Activated CD4-positive, CD25-positive, alpha-beta regulatory T cell treated with anti-CD3 and anti-CD28 coated beads, Interleukin-2, amount 50 U/mL, for 16 hours (primary cell): ENCODE data around the gene ZDHHC4.
A peak's percentile ranks its signal among the peaks of the same experiment; 100 is the strongest.
"Not testable (repeated sequence)": the region's sequence is repeated elsewhere in the genome, so short reads cannot be mapped to it uniquely, and the experiment has no call there.

Experiments
- DNase-seq: peaks from one replicate; pipeline ENCODE4 v3.0.0-alpha.2; 2020; ENCODE audit warnings: low read depth, low spot score

The ZDHHC4 gene

GRCh38 chr7:6634971-6635370 is 57.7 kb downstream of the ZDHHC4 start:
- DNase-seq: not testable (repeated sequence)

- DNase-seq: peak; percentile 35
Observed at GRCh38 chr7:6636741-6637543, 59.7 kb downstream of the ZDHHC4 start, which contains the start of gene ZNF316. ZNF316 (plus strand) TSS chr7:6637318; CDS start chr7:6642410, 5,092 bp downstream.

GRCh38 chr7:6637544-6638229 is 60.4 kb downstream of the ZDHHC4 start:
- peak; percentile 10 for DNase-seq
